Measurements from ENCODE around the gene PRKACG. TPM values are rescaled to one million over a fixed set of nuclear protein-coding genes. Genes with fewer than 3 reads are reported as not detected.

Gene PRKACG
- total RNA-seq, 1 donor from 2014 or later: not detected

GRCh38 chr9:69001921-69002320 is 12.0 kb downstream of the PRKACG start:
- DNase-seq (ENCODE audit: low read depth): no peak
- no peak overlapping the region for H3K4me3 ChIP-seq (ENCODE audit: low read depth, low read length)
- no peak for TF ChIP-seq CTCF (conservative IDR thresholded peaks at IDR 0.05; ENCODE audit: low read depth, low read length)

GRCh38 chr9:68999393-69000105 is 14.4 kb downstream of the PRKACG start:
- peak; percentile 15 for DNase-seq (ENCODE audit: low read depth)
- peak; percentile 96 for TF ChIP-seq CTCF (conservative IDR thresholded peaks at IDR 0.05; ENCODE audit: low read depth, low read length)
- H3K4me3 ChIP-seq (ENCODE audit: low read depth, low read length): no peak overlapping the region

- TF ChIP-seq CTCF (conservative IDR thresholded peaks at IDR 0.05; ENCODE audit: low read depth, low read length): no peak
- no peak overlapping the region for H3K4me3 ChIP-seq (ENCODE audit: low read depth, low read length)
- DNase-seq (ENCODE audit: low read depth): no peak
Observed at GRCh38 chr9:68998812-68999211, 15.1 kb downstream of the PRKACG start.

- no peak overlapping the region for H3K4me3 ChIP-seq (ENCODE audit: low read depth, low read length)
- TF ChIP-seq CTCF (conservative IDR thresholded peaks at IDR 0.05; ENCODE audit: low read depth, low read length): no peak
- no peak for DNase-seq (ENCODE audit: low read depth)
Observed at GRCh38 chr9:68998385-68998784, 15.5 kb downstream of the PRKACG start.

GRCh38 chr9:68997666-68998065 is 16.2 kb downstream of the PRKACG start:
- TF ChIP-seq CTCF (conservative IDR thresholded peaks at IDR 0.05; ENCODE audit: low read depth, low read length): no peak
- H3K4me3 ChIP-seq (ENCODE audit: low read depth, low read length): no peak overlapping the region
- DNase-seq (ENCODE audit: low read depth): no peak

- DNase-seq (ENCODE audit: low read depth): no peak
- no peak for TF ChIP-seq CTCF (conservative IDR thresholded peaks at IDR 0.05; ENCODE audit: low read depth, low read length)
- H3K4me3 ChIP-seq (ENCODE audit: low read depth, low read length): no peak overlapping the region
Observed at GRCh38 chr9:68996462-68996861, 17.5 kb downstream of the PRKACG start.

GRCh38 chr9:68995776-68996175 is 18.1 kb downstream of the PRKACG start:
- TF ChIP-seq CTCF (conservative IDR thresholded peaks at IDR 0.05; ENCODE audit: low read depth, low read length): no peak

More at GRCh38 chr9:68995776-68996175, 18.1 kb downstream of the PRKACG start:
- DNase-seq (ENCODE audit: low read depth): no peak
- H3K4me3 ChIP-seq (ENCODE audit: low read depth, low read length): no peak overlapping the region
